Measurements from ENCODE around the gene SPRYD7. TPM values are rescaled to one million over a fixed set of nuclear protein-coding genes. Genes with fewer than 3 reads are reported as not detected.

Gene SPRYD7
- total and polyA plus RNA-seq, 7 donors = 6.6 to 14.8 (median 8.7) TPM

DNA sequence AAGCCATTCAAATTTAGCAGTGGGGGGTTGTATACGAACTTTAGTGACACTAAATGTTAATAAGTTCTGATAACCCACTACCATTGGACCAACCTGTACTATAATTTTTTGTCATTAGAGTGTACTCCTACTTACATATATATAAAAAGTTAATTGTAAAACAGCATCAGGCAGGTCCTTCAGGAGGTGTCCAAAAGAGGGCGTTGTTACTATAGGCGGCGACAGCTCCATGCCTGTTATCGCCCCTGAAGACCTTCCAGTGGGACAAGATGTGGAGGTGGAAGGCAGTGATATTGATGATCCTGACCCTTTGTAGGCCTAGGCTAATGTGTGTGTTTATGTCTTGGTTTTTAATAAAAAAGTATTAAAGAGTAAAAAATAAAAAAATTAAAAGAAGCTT lies 27.5 kb downstream of the SPRYD7 start:
- Histone ChIP-seq H3K4me3 (no peak overlapping the region), H3K9me3 (no peaks in the 10 kb centered on the region), H3K4me1 (no peaks in the 10 kb centered on the region), H3K27ac (no peak overlapping the region), H3K36me3 (peaks cover 0 to 21% (median 6%) of the 10 kb centered on the region in 4 donors), H3K27me3 (no peaks in the 10 kb centered on the region)
- intact Hi-C loops (cut with DNase I) = no loop called here
- no peak for DNase-seq
- WGBS, 2 donors = 79 to 86% methylated on average over 5 of the region's 5 CpGs
- TF ChIP-seq CTCF (IDR thresholded peaks at IDR 0.05) (no peak), POLR2A (IDR thresholded peaks at IDR 0.05) (no peak), POLR2AphosphoS5 (IDR thresholded peaks at IDR 0.05) (no peak), EP300 (IDR thresholded peaks at IDR 0.05) (no peak)

GRCh38 chr13:49904729-49905456 lies 31.2 kb downstream of the SPRYD7 start:
- no peaks in the 10 kb centered on the region for H3K27me3 ChIP-seq
- intact Hi-C loops (cut with DNase I) = no loop called here
- no peaks in the 10 kb centered on the region for H3K9me3 ChIP-seq
- TF ChIP-seq POLR2A (IDR thresholded peaks at IDR 0.05) = no peak
- no peak for TF ChIP-seq EP300 (IDR thresholded peaks at IDR 0.05)
- no peak for TF ChIP-seq POLR2AphosphoS5 (IDR thresholded peaks at IDR 0.05)
- no peak for TF ChIP-seq CTCF (IDR thresholded peaks at IDR 0.05)
- 86 to 91% methylated on average over 5 of the region's 5 CpGs for WGBS, 2 donors
- peaks cover 0 to 4% (median 0%) of the 10 kb centered on the region in 4 donors for H3K36me3 ChIP-seq
- DNase-seq = no peak
- no peaks in the 10 kb centered on the region for H3K4me1 ChIP-seq
- no peak overlapping the region for H3K4me3 ChIP-seq
- H3K27ac ChIP-seq = no peak overlapping the region

GRCh38 chr13:49898792-49899191 lies 37.3 kb downstream of the SPRYD7 start:
- H3K4me1 ChIP-seq = no peaks in the 10 kb centered on the region
- intact Hi-C loops (cut with DNase I) = no loop called here

GRCh38 chr13:49897713-49898112 lies 38.4 kb downstream of the SPRYD7 start:
- TF ChIP-seq POLR2A (IDR thresholded peaks at IDR 0.05) (no peak), CTCF (IDR thresholded peaks at IDR 0.05) (no peak), POLR2AphosphoS5 (IDR thresholded peaks at IDR 0.05) (no peak), EP300 (IDR thresholded peaks at IDR 0.05) (no peak)

More at GRCh38 chr13:49898792-49899191, 37.3 kb downstream of the SPRYD7 start:
- H3K27me3 ChIP-seq = no peaks in the 10 kb centered on the region
- no peak overlapping the region for H3K27ac ChIP-seq
- no peak for TF ChIP-seq POLR2AphosphoS5 (IDR thresholded peaks at IDR 0.05)
- no peaks in the 10 kb centered on the region for H3K36me3 ChIP-seq
- no peaks in the 10 kb centered on the region for H3K9me3 ChIP-seq
- WGBS, 2 donors = 80 to 85% methylated on average over 8 of the region's 8 CpGs
- no peak for DNase-seq
- H3K4me3 ChIP-seq = no peak overlapping the region

GRCh38 chr13:49895826-49896225 lies 40.3 kb downstream of the SPRYD7 start:
- WGBS, 2 donors = 96 to 97% methylated on average over 4 of the region's 4 CpGs
- intact Hi-C loops (cut with DNase I) = no loop called here
- Histone ChIP-seq H3K4me3 (no peak overlapping the region), H3K4me1 (no peaks in the 10 kb centered on the region), H3K9me3 (no peaks in the 10 kb centered on the region), H3K27ac (no peak overlapping the region), H3K36me3 (no peaks in the 10 kb centered on the region), H3K27me3 (no peaks in the 10 kb centered on the region)
- no peak for TF ChIP-seq POLR2A (IDR thresholded peaks at IDR 0.05)
- DNase-seq = no peak

More at GRCh38 chr13:49897713-49898112, 38.4 kb downstream of the SPRYD7 start:
- H3K36me3 ChIP-seq = no peaks in the 10 kb centered on the region
- H3K27ac ChIP-seq = no peak overlapping the region
- no peak overlapping the region for H3K4me3 ChIP-seq
- H3K4me1 ChIP-seq = no peaks in the 10 kb centered on the region
- no peaks in the 10 kb centered on the region for H3K9me3 ChIP-seq
- intact Hi-C loops (cut with DNase I) = no loop called here
- 85 to 91% methylated on average over 3 of the region's 3 CpGs for WGBS, 2 donors
- H3K27me3 ChIP-seq = no peaks in the 10 kb centered on the region
- DNase-seq = no peak

DNA sequence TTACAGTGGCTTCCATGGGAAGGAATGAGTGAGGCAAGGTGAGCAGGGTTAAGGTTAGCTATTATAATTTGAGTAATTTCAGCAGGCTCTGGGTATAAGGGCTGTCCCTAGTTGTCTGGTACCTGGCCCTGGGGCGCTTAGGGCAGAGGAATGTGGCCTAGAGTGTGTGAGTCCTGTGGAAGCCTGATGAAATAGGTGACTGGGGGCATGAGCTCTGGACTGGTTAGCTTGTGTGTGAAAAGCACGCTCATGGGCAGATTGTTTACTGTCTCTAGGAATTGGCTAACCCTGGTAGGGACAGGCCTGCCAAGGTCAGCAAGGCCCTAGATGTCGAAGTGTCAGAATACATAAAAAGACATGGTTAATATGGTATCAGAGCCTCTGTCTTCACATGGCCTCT lies 42.5 kb downstream of the SPRYD7 start:
- 94 to 95% methylated on average over 3 of the region's 3 CpGs for WGBS, 2 donors
- Histone ChIP-seq H3K4me3 (no peak overlapping the region), H3K36me3 (no peaks in the 10 kb centered on the region), H3K27me3 (no peaks in the 10 kb centered on the region), H3K27ac (no peak overlapping the region), H3K9me3 (no peaks in the 10 kb centered on the region), H3K4me1 (no peaks in the 10 kb centered on the region)
- intact Hi-C loops (cut with DNase I) = no loop called here
- TF ChIP-seq EP300 (IDR thresholded peaks at IDR 0.05) (no peak), CTCF (IDR thresholded peaks at IDR 0.05) (no peak), POLR2A (IDR thresholded peaks at IDR 0.05) (no peak), POLR2AphosphoS5 (IDR thresholded peaks at IDR 0.05) (no peak)
- DNase-seq = no peak
